NCI-H2196 treated with DMSO at 0.1 percent for 48 hours (cell line): ENCODE data around the gene TNFAIP2.
A peak's percentile ranks its signal among the peaks of the same experiment; 100 is the strongest.

Experiments used
- DNase-seq: peaks from one replicate; lab custom pipeline; 2025; ENCODE audit not compliant: unreplicated experiment; lab: John Stamatoyannopoulos, UW

The TNFAIP2 gene

GRCh38 chr14:103093856-103094405, 29.3 kb upstream of the TNFAIP2 start:
- no peak for DNase-seq

GRCh38 chr14:103094406-103095209, 28.7 kb upstream of the TNFAIP2 start, which contains the start of gene EXOC3L4:
EXOC3L4 (plus strand) TSS chr14:103094725; CDS start chr14:103100220, 5,495 bp downstream.
- DNase-seq = no peak

DNA sequence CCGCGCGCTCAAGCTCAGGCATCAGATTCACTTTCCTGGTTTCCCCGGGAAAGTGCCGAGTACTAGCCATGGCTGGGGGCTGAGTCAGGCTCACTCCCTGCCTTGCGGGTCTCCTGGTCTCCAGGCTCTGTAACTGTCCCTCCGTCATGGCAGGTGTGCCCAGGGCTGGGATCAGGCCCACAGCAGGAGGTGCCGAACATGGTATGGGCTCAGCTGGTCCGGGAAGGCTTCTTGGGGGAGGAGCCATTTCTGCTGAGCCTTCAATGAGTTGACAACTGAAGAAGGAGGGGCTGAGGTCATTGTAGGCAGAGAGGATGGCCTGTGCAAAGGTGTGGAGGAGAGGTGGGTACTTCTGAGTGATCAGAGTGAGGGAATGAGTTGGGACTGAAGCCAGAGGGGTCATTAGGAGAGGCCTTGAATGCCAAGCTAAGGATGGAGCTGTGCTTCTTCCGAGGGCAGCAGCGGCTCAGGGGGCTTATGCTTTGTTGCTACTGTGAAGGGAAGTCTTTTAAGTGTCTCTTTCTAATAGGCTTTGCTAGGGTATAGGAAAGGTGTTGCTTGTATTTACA, 28.0 kb upstream of the TNFAIP2 start:
- no peak for DNase-seq

GRCh38 chr14:103096387-103096786, 26.9 kb upstream of the TNFAIP2 start:
- no peak for DNase-seq

DNA sequence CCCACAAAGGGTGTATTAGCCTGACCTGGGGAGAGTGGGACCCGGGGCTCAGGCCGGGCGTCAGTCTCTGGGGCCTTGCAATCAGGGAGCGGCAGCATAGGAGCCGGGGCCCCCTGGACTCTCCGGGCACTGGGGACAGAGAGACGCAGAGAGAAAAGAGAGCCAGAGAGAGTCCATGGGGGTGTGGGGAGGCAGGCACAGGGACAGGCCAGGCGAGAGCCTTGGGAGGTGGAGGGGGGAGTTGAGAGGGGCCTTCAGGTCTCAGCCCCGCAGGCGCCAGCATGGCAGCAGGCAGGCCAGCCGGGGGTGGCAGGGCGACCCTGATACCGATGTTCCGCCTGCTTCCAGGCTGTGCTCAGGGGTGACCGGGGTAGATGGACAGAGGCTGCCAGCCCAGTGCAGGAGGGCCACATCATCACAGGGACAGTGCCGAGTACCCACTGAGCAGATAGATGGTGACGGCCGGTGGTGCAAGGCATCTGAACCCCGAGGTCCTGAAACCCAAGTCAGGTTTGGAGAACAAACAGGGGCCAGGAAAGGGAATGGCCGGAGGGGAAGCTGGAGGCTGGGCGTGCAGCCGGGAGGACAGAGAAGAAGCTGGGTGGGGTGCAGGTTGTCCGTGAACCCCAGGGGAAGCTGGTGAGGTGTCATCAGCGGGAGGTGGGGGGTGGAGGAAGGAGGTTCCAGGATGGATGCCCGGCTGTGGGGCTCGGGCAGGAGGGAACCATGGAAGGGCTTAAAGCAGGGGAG, 25.8 kb upstream of the TNFAIP2 start:
- DNase-seq = no peak

GRCh38 chr14:103097994-103098957, 25.0 kb upstream of the TNFAIP2 start:
- no peak for DNase-seq

DNA sequence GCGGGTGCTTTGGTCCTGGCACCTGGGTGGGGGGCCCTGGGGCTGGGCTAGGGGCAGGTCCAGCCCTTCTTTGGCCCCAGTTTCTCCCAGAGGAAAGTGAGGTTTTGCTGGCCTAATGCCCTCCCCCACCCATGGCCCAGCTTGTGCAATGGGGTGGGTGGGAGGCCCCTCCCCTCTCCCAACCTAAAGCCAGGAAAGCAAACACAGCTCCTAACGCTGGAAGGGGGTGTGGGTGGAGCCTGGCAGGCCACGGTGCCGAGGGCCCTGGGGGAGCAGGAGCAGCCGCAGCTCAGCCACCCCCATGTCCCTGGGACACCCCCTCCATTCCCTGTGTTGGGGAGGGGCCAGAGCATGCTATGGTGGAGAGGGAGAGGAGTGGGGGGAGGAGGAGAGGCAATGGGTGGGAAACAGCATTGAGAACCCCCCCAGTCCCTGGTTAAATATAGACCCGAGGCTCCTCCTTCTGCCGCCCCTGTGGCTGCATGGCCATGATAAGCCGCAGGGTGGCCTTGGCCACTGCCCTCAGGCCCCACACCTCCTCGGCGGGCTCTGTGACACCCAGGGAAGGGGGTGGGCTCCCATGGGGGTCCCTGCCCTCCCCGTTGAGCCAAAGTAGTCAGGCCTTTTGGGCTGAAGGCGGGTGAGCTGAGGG, 24.1 kb upstream of the TNFAIP2 start:
- no peak for DNase-seq

DNA sequence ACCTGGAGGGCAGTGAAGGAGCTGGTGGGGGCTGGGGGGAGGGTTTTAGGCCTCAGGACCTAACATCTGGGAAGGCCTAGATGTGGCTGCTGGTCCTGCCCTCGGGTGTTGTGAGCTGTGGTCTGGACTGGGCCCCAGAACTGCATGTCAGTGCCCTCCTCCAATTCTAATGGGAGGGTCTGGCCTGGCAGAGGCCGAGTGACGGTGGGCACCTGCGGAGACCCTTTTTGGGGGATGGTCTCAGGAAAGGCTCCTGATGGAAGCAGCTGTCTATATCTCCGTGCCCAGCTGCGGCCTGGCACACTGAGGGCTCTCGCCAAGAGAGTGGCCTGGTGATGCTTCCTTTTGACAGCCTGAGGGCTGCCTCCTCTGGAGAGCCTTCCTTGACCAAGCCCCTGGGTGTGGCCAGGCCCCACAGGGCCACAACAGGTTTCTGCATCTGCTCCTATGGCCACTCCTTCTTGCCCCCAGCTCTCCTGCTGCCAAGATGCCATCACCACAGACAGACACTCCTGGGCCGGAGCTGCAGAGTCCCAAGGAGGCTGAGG, 23.5 kb upstream of the TNFAIP2 start:
- DNase-seq = no peak

- no peak for DNase-seq
Measured at GRCh38 chr14:103100281-103101121, 22.8 kb upstream of the TNFAIP2 start.

GRCh38 chr14:103101257-103101962, 21.9 kb upstream of the TNFAIP2 start:
- no peak for DNase-seq

- no peak for DNase-seq
Measured at GRCh38 chr14:103101963-103102688, 21.1 kb upstream of the TNFAIP2 start.

DNA sequence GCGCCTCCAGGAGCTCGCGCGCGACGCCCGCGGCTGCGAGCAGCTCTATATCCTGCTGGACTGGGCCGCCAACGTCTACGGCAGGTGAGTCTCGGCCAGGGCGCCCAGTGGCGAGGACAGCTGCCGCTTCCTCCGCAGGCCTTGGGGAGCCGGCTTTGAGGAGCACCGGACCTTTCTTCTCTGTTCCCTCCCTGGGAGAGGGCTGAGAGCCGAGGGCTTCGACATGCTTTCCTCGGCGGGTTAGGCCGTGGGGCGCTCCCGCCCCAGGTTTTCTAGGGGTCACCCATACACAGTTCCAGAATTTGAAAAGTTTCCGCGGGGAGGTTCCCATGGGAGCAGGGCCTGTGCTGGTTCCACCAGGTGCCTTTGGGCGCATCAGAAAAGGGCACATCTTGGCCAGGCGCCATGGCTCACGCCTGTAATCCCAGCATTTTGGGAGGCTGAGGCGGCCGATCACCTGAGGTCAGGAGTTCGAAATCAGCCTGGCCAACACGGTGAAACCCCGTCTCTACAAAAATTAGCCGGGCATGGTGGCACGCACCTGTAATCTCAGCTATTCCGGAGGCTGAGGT, 20.5 kb upstream of the TNFAIP2 start:
- DNase-seq = no peak

- peak; percentile 64 for DNase-seq
Measured at GRCh38 chr14:103103461-103104388, 19.5 kb upstream of the TNFAIP2 start.

DNA sequence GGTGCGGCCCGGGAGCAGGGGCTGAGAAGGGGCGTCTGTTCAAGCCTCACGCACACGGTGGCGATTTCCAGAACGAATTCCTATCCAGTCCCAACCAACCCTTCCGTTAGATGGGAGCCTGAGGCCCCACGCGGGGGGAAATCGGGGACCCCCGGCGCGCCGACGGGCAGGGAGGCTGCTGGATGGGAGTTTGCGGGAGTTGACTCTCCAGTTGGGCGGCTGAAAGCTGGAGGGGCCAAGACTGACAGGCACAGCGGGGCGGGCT, 18.9 kb upstream of the TNFAIP2 start:
- DNase-seq = no peak

GRCh38 chr14:103104654-103105452, 18.4 kb upstream of the TNFAIP2 start:
- no peak for DNase-seq
